Activated CD4-positive, alpha-beta T cell treated with anti-CD3 and anti-CD28 coated beads, Interleukin-2, Interleukin-4, amounts not matched to agents 100 ng/mL and 50 ng/mL, durations not matched to agents 16 hours and 8 hours (primary cell): Measurements from ENCODE around the gene ATP2B2.

Experiments used
- DNase-seq: peaks from one replicate; pipeline ENCODE4 v3.0.0-alpha.2; 2020; ENCODE audit warnings: low spot score

ATP2B2 gene

GRCh38 chr3:10328460-10329071, 176.8 kb downstream of the ATP2B2 start:
- no peak for DNase-seq

DNA sequence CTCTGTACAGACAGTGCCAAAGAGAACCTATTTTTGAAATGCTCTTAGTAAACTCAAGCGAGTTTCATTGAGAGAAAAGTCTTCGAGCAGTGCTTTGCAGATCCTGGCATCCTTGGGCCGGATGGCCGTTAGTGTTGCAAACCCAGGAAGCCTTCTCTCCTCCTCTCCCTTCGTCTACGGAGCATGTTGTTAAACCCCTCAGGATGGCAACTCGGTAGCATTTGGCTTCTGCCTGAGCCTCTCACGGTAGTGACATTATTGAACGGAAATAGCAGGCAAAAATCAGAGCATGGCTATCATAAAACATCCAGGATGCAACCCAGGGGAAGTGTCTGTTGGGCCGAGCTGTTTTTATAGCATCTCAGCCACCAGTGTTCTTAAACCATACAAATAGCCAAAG, 177.8 kb downstream of the ATP2B2 start:
- no peak for DNase-seq

DNA sequence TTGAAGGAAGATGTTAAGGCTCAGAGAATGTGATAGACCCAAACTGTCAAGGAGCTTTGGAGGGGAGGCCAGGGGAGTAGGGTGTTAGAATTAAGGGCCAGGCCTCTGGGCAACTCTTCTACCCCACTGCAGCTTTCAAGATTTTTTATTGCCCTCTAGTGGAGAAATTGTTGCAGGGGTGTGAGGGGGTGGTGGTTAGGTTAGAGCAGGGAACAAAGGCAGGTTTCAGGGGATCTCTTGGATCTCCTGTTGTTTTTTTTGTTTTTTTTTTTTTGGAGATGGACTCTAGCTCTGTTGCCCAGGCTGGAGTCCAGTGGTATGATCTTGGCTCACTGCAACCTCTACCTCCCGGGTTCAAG, 183.1 kb downstream of the ATP2B2 start:
- peak; percentile 41 for DNase-seq

- DNase-seq, result no peak
These were observed 183.6 kb downstream of the ATP2B2 start for GRCh38 chr3:10321630-10322351.

GRCh38 chr3:10320320-10320677, 185.1 kb downstream of the ATP2B2 start:
- DNase-seq, result no peak

GRCh38 chr3:10319804-10320203, 185.6 kb downstream of the ATP2B2 start:
- DNase-seq, result no peak

DNA sequence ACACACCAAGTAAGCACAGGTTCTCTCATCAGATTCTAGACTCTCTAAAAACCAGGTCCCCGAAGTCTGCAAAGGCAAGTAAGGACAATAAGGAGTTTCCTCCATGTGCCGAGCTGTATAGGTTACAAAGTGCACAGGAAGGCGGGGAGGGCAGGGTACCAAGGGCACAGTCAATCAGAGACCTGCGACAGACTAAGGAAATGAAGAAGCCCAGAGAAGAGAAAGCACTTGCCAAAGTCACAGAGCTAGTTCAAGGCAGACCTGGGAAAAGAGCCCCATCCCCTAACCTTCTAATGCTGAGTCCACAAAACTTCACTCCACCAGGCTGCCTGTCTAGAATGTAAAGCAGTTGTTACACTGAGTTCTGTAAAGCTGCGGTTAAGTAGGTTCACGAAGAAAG, 186.1 kb downstream of the ATP2B2 start:
- DNase-seq, result peak; percentile 17

DNA sequence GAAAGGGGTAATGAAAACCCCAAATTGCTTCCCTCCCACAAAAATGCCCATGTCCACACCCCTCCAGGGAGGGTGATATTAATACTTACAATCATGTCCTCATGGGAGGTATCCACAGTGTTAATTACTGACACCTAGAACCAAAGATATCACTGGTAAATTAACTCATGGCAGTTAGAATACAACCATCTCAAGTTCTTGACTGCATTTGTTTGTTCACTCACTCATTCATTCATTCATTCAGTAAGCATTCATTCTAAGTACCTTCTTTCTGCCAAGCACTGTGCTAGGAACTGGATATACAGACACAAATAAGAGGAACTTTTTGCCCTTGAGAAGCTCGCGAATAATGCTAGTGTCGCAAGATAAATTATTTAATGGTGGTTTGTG, 187.4 kb downstream of the ATP2B2 start:
- no peak for DNase-seq

DNA sequence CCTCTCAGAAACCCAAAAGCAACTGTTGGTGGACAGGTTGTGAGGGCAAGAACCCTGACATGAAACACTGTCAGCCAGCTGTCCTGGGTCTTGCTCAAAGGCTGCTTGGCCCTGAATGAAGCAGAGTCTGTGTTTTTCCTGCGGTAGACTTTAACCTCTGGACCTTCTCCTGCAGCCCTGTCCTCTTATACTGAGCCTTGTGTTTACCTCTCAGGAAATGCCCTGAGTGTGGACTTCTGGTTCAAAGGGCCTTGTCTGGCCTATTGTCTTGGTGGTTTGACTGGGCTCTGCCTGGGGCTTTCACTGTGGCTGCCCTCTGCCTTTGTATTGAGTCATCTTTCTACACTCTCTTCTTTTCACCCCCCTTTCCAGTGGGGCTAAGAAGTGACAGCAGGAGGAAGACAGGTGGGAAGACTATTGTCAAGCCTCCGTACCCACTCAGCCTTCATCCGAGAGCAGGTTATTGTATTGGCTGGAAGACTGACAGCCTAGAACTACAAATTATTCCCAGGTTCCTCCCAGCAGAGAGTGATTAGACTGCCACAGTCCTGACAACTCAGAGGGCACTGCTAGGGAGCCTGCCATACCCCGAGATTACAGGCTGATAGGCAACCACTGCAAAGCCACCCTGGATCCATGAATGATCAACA, 187.9 kb downstream of the ATP2B2 start:
- no peak for DNase-seq

- DNase-seq, result no peak
These were observed 189.5 kb downstream of the ATP2B2 start for GRCh38 chr3:10315771-10316344.

GRCh38 chr3:10315101-10315500, 190.3 kb downstream of the ATP2B2 start:
- no peak for DNase-seq

DNA sequence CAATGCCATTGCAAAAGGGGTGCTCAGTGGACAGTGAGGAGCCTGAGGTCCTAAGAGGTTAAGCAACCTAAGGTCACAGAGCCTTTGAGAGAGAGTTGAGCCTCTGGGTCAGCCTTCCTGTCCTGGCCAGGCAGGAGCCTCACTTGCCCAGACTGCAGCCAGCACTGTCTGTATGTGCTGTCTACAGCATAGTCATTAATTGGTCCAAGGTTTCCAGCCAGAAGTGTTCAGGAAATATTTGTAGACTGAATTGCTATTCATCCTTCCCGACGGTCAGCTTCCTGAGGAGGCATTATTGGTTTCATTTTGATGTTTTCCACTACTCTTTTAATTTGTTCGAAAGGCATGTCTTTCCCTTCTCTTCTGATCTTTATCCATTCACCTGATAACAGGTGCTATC, 192.5 kb downstream of the ATP2B2 start:
- no peak for DNase-seq

DNA sequence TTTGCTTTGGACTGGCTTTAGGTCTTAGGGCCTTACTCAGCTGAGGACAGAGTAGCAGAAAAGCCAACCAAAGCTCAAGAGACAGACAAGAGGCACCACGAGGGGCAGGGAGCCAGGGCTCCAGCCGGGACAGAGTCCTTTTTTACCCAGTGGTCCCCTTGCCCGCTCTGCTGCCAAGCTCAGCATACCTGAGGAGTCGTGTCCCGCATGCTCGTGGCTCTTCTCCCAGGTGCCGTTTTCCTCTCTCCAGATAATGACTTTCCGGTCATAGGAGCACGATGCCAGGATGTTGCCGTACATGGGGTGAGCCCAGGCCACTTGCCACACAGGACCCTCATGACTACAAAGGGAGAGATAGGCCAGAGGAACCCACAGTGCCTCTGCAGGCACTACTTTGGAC, 193.0 kb downstream of the ATP2B2 start:
- no peak for DNase-seq

DNA sequence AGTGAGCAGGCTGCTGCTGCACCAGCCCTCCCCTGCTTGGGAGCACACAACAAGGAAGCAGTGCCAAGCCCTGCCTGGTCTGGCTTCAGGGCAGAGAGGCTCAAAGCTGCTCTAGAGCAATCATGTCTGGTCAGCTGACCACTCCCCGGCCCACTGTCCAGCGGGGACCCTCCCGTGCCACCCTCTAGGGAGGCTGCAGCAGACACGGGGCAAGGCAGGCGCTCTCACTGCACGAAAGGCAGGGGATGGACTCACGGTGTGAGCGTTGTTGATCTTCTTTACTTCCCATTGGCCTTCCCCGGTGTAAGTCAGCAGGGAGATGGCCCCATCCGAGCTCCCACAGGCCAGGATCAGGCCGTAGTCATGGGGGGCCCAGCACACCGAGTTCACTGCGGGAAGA, 193.7 kb downstream of the ATP2B2 start:
- no peak for DNase-seq

- no peak for DNase-seq
These were observed 194.8 kb downstream of the ATP2B2 start for GRCh38 chr3:10310578-10310977.

DNA sequence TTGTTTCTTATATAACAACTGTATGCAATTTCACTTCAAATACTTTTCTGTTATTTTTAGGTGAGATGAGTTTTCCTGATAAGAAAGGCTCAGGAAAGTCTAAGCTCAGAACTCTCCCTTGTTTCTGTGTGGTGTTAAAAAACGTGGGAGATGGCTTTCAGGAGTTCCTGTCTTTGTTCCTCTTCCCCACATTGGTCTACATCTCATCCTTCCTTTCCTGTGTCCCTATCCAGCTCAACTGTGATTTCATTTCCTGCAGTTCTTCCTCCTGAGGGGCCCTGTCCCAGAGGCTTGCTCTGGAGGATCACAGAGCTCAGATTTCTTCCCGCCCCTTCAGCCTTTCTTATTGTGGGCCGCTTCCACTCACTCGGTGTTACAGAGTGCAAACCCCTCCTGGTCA, 195.7 kb downstream of the ATP2B2 start:
- no peak for DNase-seq

- no peak for DNase-seq
These were observed 196.7 kb downstream of the ATP2B2 start for GRCh38 chr3:10308678-10309077.

DNA sequence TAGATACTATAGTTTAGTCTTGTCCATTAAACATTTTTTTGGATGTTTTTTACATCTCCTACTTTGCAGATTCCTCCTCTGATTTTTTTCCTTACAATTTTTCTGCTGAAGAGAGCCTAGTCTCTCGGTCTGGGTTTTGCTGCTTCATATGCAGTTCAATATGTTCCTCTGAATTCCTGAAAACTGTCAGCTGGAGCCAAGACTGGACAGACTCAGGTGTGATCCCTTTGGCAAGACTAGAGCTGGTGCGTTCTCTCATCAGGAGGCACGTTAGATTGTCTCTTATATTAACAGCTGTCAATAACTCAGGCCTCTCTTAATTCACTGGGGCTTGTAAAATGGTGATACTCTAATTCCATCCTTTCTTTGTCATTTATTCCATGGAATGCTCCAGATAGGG, 199.2 kb downstream of the ATP2B2 start:
- DNase-seq, result no peak

DNA sequence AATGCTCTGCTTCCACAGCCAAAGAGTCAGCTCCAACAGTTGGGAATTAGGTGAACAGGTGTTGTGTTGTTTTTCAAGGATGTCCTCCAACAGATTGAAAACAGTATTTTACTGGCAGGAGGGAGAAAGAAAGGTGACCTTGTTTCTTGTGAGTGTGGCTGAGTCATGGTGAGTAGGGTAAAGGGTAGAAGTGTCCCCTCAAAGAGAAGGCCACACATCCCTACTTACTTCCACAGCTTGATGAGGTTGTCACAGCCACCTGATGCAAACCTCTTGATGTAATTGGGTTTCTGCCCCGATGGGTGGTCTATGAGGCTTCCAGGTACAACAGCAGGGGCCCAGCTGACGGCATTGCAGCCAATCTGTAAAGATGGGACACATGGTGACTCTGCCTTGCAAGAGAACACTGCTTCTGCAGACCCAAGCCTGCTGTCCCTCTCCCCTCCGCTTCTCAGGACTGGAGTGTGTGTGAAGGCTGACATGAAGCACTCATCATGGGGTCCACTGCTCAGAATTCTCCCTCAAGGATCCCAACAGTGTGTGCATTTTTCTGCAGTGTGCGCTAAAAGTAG, 200.0 kb downstream of the ATP2B2 start:
- DNase-seq, result no peak

- no peak for DNase-seq
These were observed 200.5 kb downstream of the ATP2B2 start for GRCh38 chr3:10304905-10305304.

- no peak for DNase-seq
These were observed 201.6 kb downstream of the ATP2B2 start for GRCh38 chr3:10303785-10304184.

GRCh38 chr3:10303105-10303504, 202.3 kb downstream of the ATP2B2 start:
- no peak for DNase-seq

DNA sequence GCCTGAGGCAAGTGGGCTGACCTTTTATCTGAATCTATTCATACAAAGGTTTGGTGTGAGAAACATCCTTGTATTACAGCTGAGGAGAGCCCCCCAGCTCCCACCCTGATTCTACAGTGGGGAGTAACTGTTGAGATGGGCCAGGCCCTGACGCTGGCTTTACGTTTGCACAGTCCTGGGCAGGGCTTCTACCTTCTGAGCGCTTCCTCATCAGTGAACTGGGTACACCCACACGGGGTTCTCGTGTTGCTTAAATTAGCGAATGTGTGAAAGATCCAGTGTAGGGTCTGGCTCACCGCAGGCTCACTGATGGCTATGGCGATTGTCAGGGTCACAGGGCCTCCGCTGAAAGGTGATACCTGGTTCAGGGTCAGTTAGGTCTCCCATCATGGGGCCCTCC, 205.3 kb downstream of the ATP2B2 start:
- DNase-seq, result no peak
